Naive thymus-derived CD4-positive, alpha-beta T cell (primary cell): Measurements from ENCODE around the gene DNAH2. TPM values are rescaled to one million over a fixed set of nuclear protein-coding genes. Genes with fewer than 3 reads are reported as not detected.

Source experiments
- ATAC-seq: fragments of 150-1000 bp; cut with Tn5 transposase; 2 replicates; pipeline ENCODE4 v1.10.0; 2021; ENCODE audit warnings: mild to moderate bottlenecking, moderate library complexity
- CTCF ChIA-PET: fragments of 350-600 bp; sonication (Branson Sonifier 250); formaldehyde crosslinking; loops from one replicate; lab custom pipeline; 2021; ENCODE audit warnings: antibody characterized with exemption; lab: Charles Lee
- POLR2A ChIA-PET: fragments of 350-600 bp; sonication (Branson Sonifier 250); formaldehyde crosslinking; loops from one replicate; lab custom pipeline; 2021; ENCODE audit warnings: antibody characterized with exemption, inconsistent platforms; lab: Charles Lee
- DNase-seq, 9 donors: peaks; one replicate each; pipeline versions ENCODE4 v3.0.0 to v3.0.0-alpha.2; 2020 to 2022; ENCODE audit warnings: mixed read lengths in 1 of 9
- H3K27ac ChIP-seq: one replicate; pipeline ENCODE4 v1.7.0; 2013; ENCODE audit warnings: mild to moderate bottlenecking, low read depth, low read length, moderate library complexity
- H3K27me3 ChIP-seq, 2 donors: one replicate each; pipeline ENCODE4 v1.7.0; 2013; ENCODE audit warnings: low read length in 2 of 2, mild to moderate bottlenecking in 2 of 2, moderate library complexity in 2 of 2; ENCODE audit not compliant: control insufficient read depth in 2 of 2, insufficient read depth in 2 of 2
- H3K36me3 ChIP-seq, 3 experiments: 1 replicate in 2 of 3; 2 replicates in 1 of 3; pipeline ENCODE4 v1.7.0; 2013; ENCODE audit warnings: low read length in 3 of 3, mild to moderate bottlenecking in 3 of 3, moderate library complexity in 1 of 3; ENCODE audit not compliant: insufficient read depth in 3 of 3, control insufficient read depth in 2 of 3
- H3K4me1 ChIP-seq, 2 donors: one replicate each; pipeline ENCODE4 v1.7.0; 2013; ENCODE audit warnings: low read length in 2 of 2, mild to moderate bottlenecking in 2 of 2, moderate library complexity in 1 of 2; ENCODE audit not compliant: control insufficient read depth in 2 of 2, insufficient read depth in 2 of 2
- H3K4me3 ChIP-seq: 2 replicates; pipeline ENCODE4 v1.7.0; 2013; ENCODE audit warnings: mild to moderate bottlenecking, low read length
- H3K9me3 ChIP-seq, 3 experiments: 1 replicate in 2 of 3; 2 replicates in 1 of 3; pipeline ENCODE4 v1.7.0; 2013; ENCODE audit warnings: low read length in 3 of 3; ENCODE audit not compliant: control insufficient read depth in 2 of 3
- H3K27ac Mint-ChIP-seq, 9 donors: one replicate each; pipeline ENCODE4 v1.8.0; 2020 to 2022; ENCODE audit warnings: mixed read lengths in 9 of 9, mild to moderate bottlenecking in 8 of 9, moderate library complexity in 5 of 9, inconsistent platforms in 2 of 9
- H3K27me3 Mint-ChIP-seq, 5 donors: one replicate each; pipeline ENCODE4 v1.8.0; 2021 to 2022; ENCODE audit warnings: mixed read lengths in 5 of 5, mild to moderate bottlenecking in 1 of 5
- H3K36me3 Mint-ChIP-seq, 5 donors: one replicate each; pipeline ENCODE4 v1.8.0; 2020 to 2022; ENCODE audit warnings: mixed read lengths in 5 of 5, mild to moderate bottlenecking in 3 of 5, inconsistent platforms in 1 of 5
- H3K4me1 Mint-ChIP-seq, 7 donors: one replicate each; pipeline ENCODE4 v1.8.0; 2020 to 2022; ENCODE audit warnings: mixed read lengths in 7 of 7, mild to moderate bottlenecking in 3 of 7, inconsistent platforms in 1 of 7
- H3K4me3 Mint-ChIP-seq, 10 donors: one replicate each; pipeline ENCODE4 v1.8.0; 2020 to 2022; ENCODE audit warnings: mild to moderate bottlenecking in 10 of 10, mixed read lengths in 10 of 10, moderate library complexity in 6 of 10, inconsistent platforms in 2 of 10
- H3K9me3 Mint-ChIP-seq, 11 donors: one replicate each; pipeline ENCODE4 v1.8.0; 2020 to 2022; ENCODE audit warnings: mixed read lengths in 11 of 11, mild to moderate bottlenecking in 4 of 11, inconsistent platforms in 1 of 11, moderate library complexity in 1 of 11
- intact Hi-C, 2 donors: fragments of 100-400 bp; cut with micrococcal nuclease; formaldehyde crosslinking; loops; one replicate each; pipeline ENCODE4 v1.15.1; 2023
- polyA plus RNA-seq, 2 donors: library from polyadenylated mRNA; unstranded; fragments of 300-500 nt; fragmentation: Illumina TruSeq; gene quantifications; one replicate each; pipeline ENCODE4 v1.2.3, GENCODE V29; 2021
- total RNA-seq, 6 experiments: library from RNA in 5 of 6; stranded (reverse) in 5 of 6; gene quantifications; 1 replicate in 5 of 6; 2 replicates in 1 of 6; pipeline ENCODE4 v1.2.3 and lab custom pipeline; 2021 to 2026

DNAH2 gene
- total and polyA plus RNA-seq, 7 experiments from 2014 or later = 0.03 TPM; not detected in 6

DNA sequence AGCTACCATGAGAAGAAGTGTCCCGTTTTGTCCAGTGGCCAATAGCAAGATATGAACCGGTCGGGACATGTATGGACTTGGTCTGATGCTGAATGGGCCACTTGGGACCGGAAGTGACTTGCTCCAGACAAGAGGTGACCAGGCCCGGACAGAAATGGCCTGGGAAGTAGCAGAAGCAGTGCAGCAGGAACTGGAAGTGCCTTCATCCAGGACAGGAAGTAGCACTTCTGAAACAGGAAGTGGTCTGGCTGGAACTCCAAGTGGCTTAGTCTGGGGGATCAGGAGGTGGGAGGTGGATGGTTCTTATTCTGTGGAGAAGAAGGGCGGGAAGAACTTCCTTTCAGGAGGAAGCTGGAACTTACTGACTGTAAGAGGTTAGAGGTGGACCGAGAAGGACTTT is 7.2 kb upstream of the DNAH2 start:
- H3K4me3 Mint-ChIP-seq = no peak overlapping the region

DNA sequence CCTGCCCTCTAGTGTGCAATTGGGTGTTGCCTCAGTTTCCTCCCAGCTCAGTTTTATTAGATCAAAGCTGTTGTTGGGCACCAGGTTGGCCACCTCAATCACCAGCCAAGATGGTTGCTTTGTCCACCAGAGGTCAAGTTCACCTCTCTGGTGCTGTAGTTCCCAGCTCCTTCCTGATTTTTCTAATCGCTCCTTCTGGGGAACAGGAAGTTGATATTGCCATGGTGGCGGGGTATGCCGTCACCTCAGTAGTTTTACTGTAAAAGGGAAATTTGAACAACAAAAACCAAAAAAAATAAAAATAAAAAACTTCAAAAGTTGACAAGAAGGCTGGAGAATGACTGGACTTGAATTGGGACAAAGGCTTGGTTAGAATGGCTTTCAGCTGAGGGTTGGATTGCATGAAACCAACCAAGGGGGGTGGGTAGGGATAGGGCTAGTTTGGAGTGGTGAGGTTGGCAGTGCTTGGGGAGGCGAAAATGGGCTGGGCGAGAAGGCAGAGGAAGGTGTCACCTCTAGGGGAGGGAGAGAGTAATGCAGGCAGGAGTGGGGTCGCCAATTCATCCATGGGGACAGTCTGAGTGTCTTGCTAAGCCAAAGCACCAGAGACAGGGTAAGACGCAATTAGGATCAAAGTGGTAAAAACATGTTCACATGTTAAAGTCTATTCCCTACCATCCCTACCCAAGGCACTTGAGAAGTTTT is 6.3 kb upstream of the DNAH2 start:
- intact Hi-C loops = no loop called here
- Histone ChIP-seq H3K9me3 (no peaks in the 10 kb centered on the region), H3K4me3 (no peak overlapping the region), H3K4me1 (peaks cover 0 to 7% of the 10 kb centered on the region in 2 donors), H3K36me3 (no peaks in the 10 kb centered on the region), H3K27ac (no peak overlapping the region), H3K27me3 (peaks cover 2 to 11% of the 10 kb centered on the region in 2 donors)
- ChIA-PET CTCF (no interaction called here), POLR2A (no interaction called here)
- H3K27me3 Mint-ChIP-seq = peaks cover 47 to 67% (median 60%) of the 10 kb centered on the region in 5 donors
- peaks cover 11 to 25% (median 16%) of the 10 kb centered on the region in 7 donors for H3K4me1 Mint-ChIP-seq
- H3K9me3 Mint-ChIP-seq = peaks cover 0 to 3% (median 0%) of the 10 kb centered on the region in 11 donors
- no peak overlapping the region for H3K27ac Mint-ChIP-seq
- DNase-seq (no peak), ATAC-seq (no peak)
- H3K36me3 Mint-ChIP-seq = peaks cover 0 to 4% (median 0%) of the 10 kb centered on the region in 5 donors
- H3K4me3 Mint-ChIP-seq = no peak overlapping the region

More for the DNA sequence above, 7.2 kb upstream of the DNAH2 start:
- Mint-ChIP-seq H3K4me1 (peaks cover 16 to 29% (median 21%) of the 10 kb centered on the region in 7 donors), H3K27ac (no peak overlapping the region), H3K27me3 (peaks cover 45 to 66% (median 59%) of the 10 kb centered on the region in 5 donors), H3K36me3 (peaks cover 0 to 4% (median 0%) of the 10 kb centered on the region in 5 donors), H3K9me3 (peaks cover 0 to 3% (median 0%) of the 10 kb centered on the region in 11 donors)
- intact Hi-C loops = no loop called here
- CTCF ChIA-PET = no interaction called here
- Histone ChIP-seq H3K36me3 (no peaks in the 10 kb centered on the region), H3K27me3 (peaks cover 2 to 10% of the 10 kb centered on the region in 2 donors), H3K4me3 (no peak overlapping the region), H3K27ac (no peak overlapping the region), H3K4me1 (peaks cover 0 to 7% of the 10 kb centered on the region in 2 donors), H3K9me3 (no peaks in the 10 kb centered on the region)
- DNase-seq (no peak), ATAC-seq (no peak)
- POLR2A ChIA-PET = no interaction called here

DNA sequence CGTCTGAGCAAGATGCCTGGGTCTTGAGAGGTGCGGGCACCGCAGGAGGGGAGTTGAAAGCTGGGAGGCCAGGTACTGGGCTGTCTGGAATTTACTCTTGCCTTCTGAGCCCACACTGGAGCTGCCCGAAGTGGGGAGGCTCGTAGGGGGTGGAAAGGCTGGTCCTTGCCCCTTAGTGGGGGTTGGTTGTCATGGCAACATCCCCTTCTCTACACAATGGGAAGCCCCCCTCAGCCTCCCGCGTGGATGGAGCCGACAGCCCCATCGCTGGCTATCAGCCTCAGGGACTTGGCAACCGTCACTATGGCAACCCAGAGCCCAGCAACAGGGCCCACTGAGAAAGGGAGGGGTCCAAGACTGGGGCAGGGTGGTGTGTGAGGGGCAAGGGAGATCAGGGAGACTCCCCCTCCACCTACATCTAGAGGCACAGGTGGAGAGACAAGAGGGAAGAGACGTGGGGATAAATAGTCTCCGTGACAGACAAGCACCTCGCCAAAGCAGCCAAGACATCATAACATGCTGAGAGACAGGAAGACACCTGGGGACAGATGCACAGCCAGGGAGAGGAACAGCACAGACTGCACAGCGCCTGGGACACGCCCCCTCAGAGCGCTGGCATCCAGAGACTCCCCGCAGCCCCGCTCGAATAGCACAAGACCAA is 5.3 kb upstream of the DNAH2 start:
- Histone ChIP-seq H3K4me1 (peaks cover 0 to 7% of the 10 kb centered on the region in 2 donors), H3K9me3 (no peaks in the 10 kb centered on the region), H3K4me3 (no peak overlapping the region), H3K36me3 (no peaks in the 10 kb centered on the region), H3K27me3 (peaks cover 6 to 16% of the 10 kb centered on the region in 2 donors), H3K27ac (no peak overlapping the region)
- Mint-ChIP-seq H3K9me3 (peaks cover 0 to 3% (median 0%) of the 10 kb centered on the region in 11 donors), H3K4me3 (peak overlapping the region in 1 of 10 donors; percentile 27), H3K36me3 (peaks cover 0 to 4% (median 0%) of the 10 kb centered on the region in 5 donors), H3K4me1 (peaks cover 10 to 26% (median 21%) of the 10 kb centered on the region in 7 donors), H3K27ac (no peak overlapping the region), H3K27me3 (peaks cover 44 to 60% (median 57%) of the 10 kb centered on the region in 5 donors)
- ATAC-seq (peak; percentile 38), DNase-seq (no peak)
- POLR2A ChIA-PET = no interaction called here
- CTCF ChIA-PET = no interaction called here
- intact Hi-C loops = no loop called here

DNA sequence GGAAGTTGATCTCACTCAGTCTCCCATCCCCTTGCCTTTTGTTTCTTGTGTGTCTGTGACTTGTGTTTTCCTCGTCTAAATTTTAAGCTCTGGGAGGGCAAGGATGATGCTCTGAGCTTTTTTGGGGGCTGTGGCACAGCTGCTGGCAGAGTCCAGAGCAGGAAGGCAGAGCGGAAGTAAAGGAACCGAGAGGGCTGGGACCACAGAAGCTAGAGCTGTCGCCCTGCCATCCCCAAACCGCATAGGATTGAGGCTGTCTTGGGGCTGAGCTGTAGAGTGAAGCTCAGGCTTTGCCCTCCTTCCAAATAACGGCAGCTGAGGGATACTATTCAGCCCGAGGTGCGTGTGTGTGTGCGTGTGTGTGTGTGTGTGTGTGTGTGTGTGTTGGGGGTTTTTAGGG is 3.8 kb upstream of the DNAH2 start:
- Histone ChIP-seq H3K4me3 (no peak overlapping the region), H3K27ac (no peak overlapping the region), H3K4me1 (peaks cover 4 to 17% of the 10 kb centered on the region in 2 donors), H3K27me3 (peaks cover 6 to 16% of the 10 kb centered on the region in 2 donors), H3K9me3 (no peaks in the 10 kb centered on the region), H3K36me3 (no peaks in the 10 kb centered on the region)
- ATAC-seq (no peak), DNase-seq (no peak)
- POLR2A ChIA-PET = interaction anchor here (0.6 kb wide), 1 partner anchor 35 kb away, joined by 3 read pairs; no protein-coding TSS in a partner anchor
- Mint-ChIP-seq H3K36me3 (peaks cover 0 to 4% (median 0%) of the 10 kb centered on the region in 5 donors), H3K9me3 (peaks cover 0 to 3% (median 0%) of the 10 kb centered on the region in 11 donors), H3K4me1 (peaks cover 15 to 40% (median 28%) of the 10 kb centered on the region in 7 donors), H3K4me3 (no peak overlapping the region), H3K27ac (no peak overlapping the region), H3K27me3 (peaks cover 53 to 66% (median 56%) of the 10 kb centered on the region in 5 donors)
- CTCF ChIA-PET = interaction anchor here (0.6 kb wide), 3 partner anchors 26 to 532 kb away, joined by 3 to 4 read pairs (median 3); partner anchors contain the start of gene TP53
- intact Hi-C loops = no loop called here

DNA sequence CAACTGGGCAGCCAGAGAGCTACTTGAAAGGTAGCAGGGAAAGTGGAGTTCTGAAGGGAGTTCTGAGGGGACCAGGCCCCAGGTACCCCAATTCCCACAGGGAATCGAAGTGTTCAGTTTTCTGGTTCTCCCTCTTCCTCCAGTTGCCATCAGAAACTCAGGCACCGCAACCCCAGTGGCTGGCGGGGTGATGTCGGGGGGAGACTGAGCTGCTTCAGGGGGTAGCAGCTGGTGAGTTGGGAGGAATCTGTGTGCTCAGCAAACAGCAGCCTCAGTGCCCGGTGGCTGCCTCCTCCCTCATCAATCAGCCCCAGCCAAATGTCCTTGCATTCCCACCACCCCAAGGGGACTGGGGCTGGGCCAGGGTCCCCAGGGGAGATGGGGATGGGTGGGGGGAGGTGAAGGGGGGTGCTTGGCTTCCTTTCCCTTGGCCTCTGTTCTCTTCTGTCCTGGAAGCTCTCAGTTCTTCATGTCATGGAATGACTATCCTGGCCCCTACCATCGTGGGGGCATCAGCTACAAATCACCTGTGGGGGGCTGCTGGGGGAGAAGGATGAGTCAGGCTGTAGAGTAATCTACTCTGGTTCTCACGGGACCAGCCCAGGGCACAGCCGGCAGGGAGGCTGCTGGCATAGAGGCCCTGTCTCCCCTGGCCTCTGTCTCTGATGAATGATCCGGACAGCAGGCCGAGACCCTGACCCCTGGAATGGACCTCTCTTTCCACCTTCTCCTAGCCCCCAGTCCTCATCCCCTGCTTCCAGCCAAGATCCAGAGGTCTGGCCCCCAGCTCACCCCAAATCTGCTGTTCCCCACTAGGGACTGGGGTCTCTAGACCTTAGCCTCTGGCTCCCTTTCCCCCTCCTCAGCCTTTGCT is 2.6 kb upstream of the DNAH2 start:
- H3K4me3 Mint-ChIP-seq = no peak overlapping the region
- Histone ChIP-seq H3K27ac (no peak overlapping the region), H3K4me3 (no peak overlapping the region), H3K27me3 (peaks cover 6 to 16% of the 10 kb centered on the region in 2 donors), H3K36me3 (no peaks in the 10 kb centered on the region), H3K9me3 (no peaks in the 10 kb centered on the region), H3K4me1 (peaks cover 4 to 14% of the 10 kb centered on the region in 2 donors)
- intact Hi-C loops = no loop called here
- peaks cover 0 to 4% (median 0%) of the 10 kb centered on the region in 5 donors for H3K36me3 Mint-ChIP-seq
- DNase-seq (no peak), ATAC-seq (no peak)
- H3K27ac Mint-ChIP-seq = peak overlapping the region in 1 of 9 donors; percentile 51
- ChIA-PET POLR2A (no interaction called here), CTCF (no interaction called here)
- H3K27me3 Mint-ChIP-seq = peaks cover 52 to 77% (median 60%) of the 10 kb centered on the region in 5 donors
- H3K4me1 Mint-ChIP-seq = peaks cover 15 to 42% (median 24%) of the 10 kb centered on the region in 7 donors
- H3K9me3 Mint-ChIP-seq = peaks cover 0 to 3% (median 0%) of the 10 kb centered on the region in 11 donors
